Gastroesophageal sphincter (tissue), 2 donors: ENCODE measurements around the gene COL25A1.

ENCODE experiments used
- POLR2A ChIP-seq, 2 donors: fragments of 450-650 bp; IDR thresholded peaks; one replicate each; pipeline ENCODE4 v1.6.1; 2017; ENCODE audit warnings: antibody characterized with exemption in 2 of 2, mild to moderate bottlenecking in 2 of 2, moderate library complexity in 1 of 2
- POLR2AphosphoS5 ChIP-seq: sonication (generic); formaldehyde crosslinking; IDR thresholded peaks from one replicate; pipeline ENCODE4 v1.6.1; 2017; ENCODE audit warnings: antibody characterized with exemption

GRCh38 chr4:109111031-109111430 lies 191.4 kb downstream of the COL25A1 start:
- TF ChIP-seq POLR2AphosphoS5 (no peak), POLR2A (IDR thresholded peaks at IDR 0.05) (no peak)
